Measurements from ENCODE around the gene NUP98. TPM values are rescaled to one million over a fixed set of nuclear protein-coding genes. Genes with fewer than 3 reads are reported as not detected.

The NUP98 gene
- total and polyA plus RNA-seq, 2 of the 13 experiments (the other 11 are each of a cell fraction or from before 2014, with no cell fraction given), result 76.6 to 85.3 TPM

GRCh38 chr11:3642071-3642951 lies 155.0 kb downstream of the NUP98 start (continued):
- no peak for TF ChIP-seq HNRNPK (IDR thresholded peaks at IDR 0.05; ENCODE audit: low read depth, low read length, poor library complexity, severe bottlenecking)
- peak; percentile 40; the same call in 1 of the 2 replicates for TF ChIP-seq AHDC1 (CRISPR knock-in tag; IDR thresholded peaks at IDR 0.05; ENCODE audit: borderline replicate concordance)
- TF ChIP-seq SNRNP70 (IDR thresholded peaks at IDR 0.05; ENCODE audit: low read depth, low read length), result no peak
- TF ChIP-seq IKZF5 (CRISPR knock-in tag; IDR thresholded peaks at IDR 0.05), result 0 out of 2 replicates have a peak, but pooled peaks have one; percentile 44
- TF ChIP-seq MXI1 (IDR thresholded peaks at IDR 0.05; ENCODE audit: borderline replicate concordance, low read depth, low read length), result no peak
- TF ChIP-seq ZNF660 (CRISPR knock-in tag; IDR thresholded peaks at IDR 0.05; ENCODE audit: borderline replicate concordance, low read depth), result no peak
- TF ChIP-seq NFE2L2 (IDR thresholded peaks at IDR 0.05; ENCODE audit: low read length), result no peak
- peak; percentile 68 for TF ChIP-seq UBTF (CRISPR knock-in tag; IDR thresholded peaks at IDR 0.05)
- TF ChIP-seq SOX13 (IDR thresholded peaks at IDR 0.05), result no peak
- TF ChIP-seq SOX13 (CRISPR knock-in tag; conservative IDR thresholded peaks at IDR 0.05 in 1 of 2, IDR thresholded peaks at IDR 0.05 in 1 of 2), result no peak
- no peak for TF ChIP-seq ZZZ3 (CRISPR knock-in tag; IDR thresholded peaks at IDR 0.05; ENCODE audit: borderline replicate concordance)
- peak; percentile 55; the same call in 1 of the 2 replicates for TF ChIP-seq TBX2 (CRISPR knock-in tag; IDR thresholded peaks at IDR 0.05; ENCODE audit: borderline replicate concordance)
- no peak for TF ChIP-seq DDIT3 (CRISPR knock-in tag; IDR thresholded peaks at IDR 0.05)
- TF ChIP-seq MEIS1 (CRISPR knock-in tag; IDR thresholded peaks at IDR 0.05; ENCODE audit: borderline replicate concordance), result no peak
- TF ChIP-seq CCAR2 (optimal IDR thresholded peaks at IDR 0.05; ENCODE audit: low read depth, low read length), result no peak
- peak; percentile 58; the same call in 1 of the 2 replicates for TF ChIP-seq MAZ (IDR thresholded peaks at IDR 0.05; ENCODE audit: borderline replicate concordance, low read depth, low read length)
- 0 out of 2 replicates have a peak, but pooled peaks have one; percentile 47 for TF ChIP-seq MAZ (CRISPR knock-in tag; IDR thresholded peaks at IDR 0.05; ENCODE audit: low read depth)
- TF ChIP-seq MYNN (CRISPR knock-in tag; IDR thresholded peaks at IDR 0.05; ENCODE audit: low read depth), result no peak; the same call in 1 of the 2 replicates
- TF ChIP-seq ZNF263 (CRISPR knock-in tag; IDR thresholded peaks at IDR 0.05), result peak; percentile 69
